Measurements from ENCODE around the gene METTL2B. TPM values are rescaled to one million over a fixed set of nuclear protein-coding genes. Genes with fewer than 3 reads are reported as not detected.

Gene METTL2B
- total RNA-seq, 1 experiment from 2014 or later: 33.8 TPM

DNA sequence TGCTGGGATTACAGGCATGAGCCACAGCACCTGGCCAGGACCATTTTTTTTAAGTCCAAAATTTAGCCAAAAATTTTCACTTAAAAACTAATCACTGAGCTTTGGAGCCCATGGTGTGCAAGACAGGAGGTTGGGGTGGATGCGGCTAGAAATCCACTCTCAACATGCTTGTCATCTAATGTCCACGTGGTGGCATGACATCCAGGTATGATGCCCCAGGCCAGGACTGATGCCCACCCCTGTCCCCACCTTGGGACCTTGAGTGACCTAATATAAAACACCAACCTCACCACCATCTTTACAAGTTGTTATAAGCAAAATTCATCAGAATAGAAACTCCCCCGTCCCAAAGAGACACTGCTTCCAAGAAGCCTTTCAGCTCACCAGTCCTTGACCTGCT, 46.3 kb upstream of the METTL2B start:
- H2AFZ ChIP-seq (ENCODE audit: low read length): no peak overlapping the region
- no peaks in the 10 kb centered on the region for H3K79me2 ChIP-seq (ENCODE audit: low read length)
- no peak for DNase-seq
- TF ChIP-seq EZH2 (IDR thresholded peaks at IDR 0.05; ENCODE audit: low read length, unreplicated experiment) (no peak), EZH2phosphoT487 (IDR thresholded peaks at IDR 0.05; ENCODE audit: borderline replicate concordance, low read length) (no peak), CTCF (conservative IDR thresholded peaks at IDR 0.05; ENCODE audit: low read depth, low read length) (peak; percentile 26; the same call in 1 of the 2 replicates)
- H3F3A ChIP-seq (ENCODE audit: low read length, unreplicated experiment): no peaks in the 10 kb centered on the region
- ChIA-PET CTCF (interaction anchor here (0.6 to 1.0 kb wide), 2 partner anchors 23 to 31 kb away, joined by 3 to 6 read pairs; no protein-coding TSS in a partner anchor), POLR2A (ENCODE audit: unreplicated experiment) (no interaction called here)
- intact Hi-C loops (cut with micrococcal nuclease): no loop called here
- no peak for ATAC-seq
- no peaks in the 10 kb centered on the region for H3K9me3 ChIP-seq (ENCODE audit: low read length)
- no peak overlapping the region for H3K27ac ChIP-seq (ENCODE audit: low read length)
- no TSS peak for BruUV-seq (replicated peaks)
- peaks cover 15% of the 10 kb centered on the region; the same call in 1 of the 2 replicates for H3K4me1 ChIP-seq (ENCODE audit: insufficient read depth, low read length)
- H3K4me3 ChIP-seq (ENCODE audit: low read length): no peak overlapping the region
- H4K20me1 ChIP-seq (ENCODE audit: low read length): no peaks in the 10 kb centered on the region
- no peaks in the 10 kb centered on the region; the same call in 1 of the 2 replicates for H3K36me3 ChIP-seq (ENCODE audit: low read depth, low read length)
- no peaks in the 10 kb centered on the region for H3K9me2 ChIP-seq (replicated peaks; ENCODE audit: low read length)
- no peak overlapping the region for H3K4me2 ChIP-seq (ENCODE audit: low read length)
- no peaks in the 10 kb centered on the region for H3K27me3 ChIP-seq (ENCODE audit: low read length)
- H3K9ac ChIP-seq (ENCODE audit: low read length): no peak overlapping the region

GRCh38 chr7:128431221-128431620, 45.3 kb upstream of the METTL2B start:
- no TSS peak for BruUV-seq (replicated peaks)
- intact Hi-C loops (cut with micrococcal nuclease): no loop called here
- TF ChIP-seq CTCF (conservative IDR thresholded peaks at IDR 0.05; ENCODE audit: low read depth, low read length) (no peak), EZH2phosphoT487 (IDR thresholded peaks at IDR 0.05; ENCODE audit: borderline replicate concordance, low read length) (no peak), EZH2 (IDR thresholded peaks at IDR 0.05; ENCODE audit: low read length, unreplicated experiment) (no peak)
- H3K4me1 ChIP-seq (ENCODE audit: insufficient read depth, low read length): peaks cover 15% of the 10 kb centered on the region; the same call in 1 of the 2 replicates
- H3K4me2 ChIP-seq (ENCODE audit: low read length): no peak overlapping the region
- no peak overlapping the region for H3K27ac ChIP-seq (ENCODE audit: low read length)
- ChIA-PET CTCF (no interaction called here), POLR2A (ENCODE audit: unreplicated experiment) (no interaction called here)
- no peaks in the 10 kb centered on the region for H3F3A ChIP-seq (ENCODE audit: low read length, unreplicated experiment)
- no peak overlapping the region for H3K9ac ChIP-seq (ENCODE audit: low read length)
- no peaks in the 10 kb centered on the region for H3K27me3 ChIP-seq (ENCODE audit: low read length)
- ATAC-seq (peak; percentile 53), DNase-seq (peak; percentile 47)
- H4K20me1 ChIP-seq (ENCODE audit: low read length): no peaks in the 10 kb centered on the region
- H2AFZ ChIP-seq (ENCODE audit: low read length): no peak overlapping the region
- H3K9me2 ChIP-seq (replicated peaks; ENCODE audit: low read length): no peaks in the 10 kb centered on the region
- no peaks in the 10 kb centered on the region for H3K36me3 ChIP-seq (ENCODE audit: low read depth, low read length)
- H3K9me3 ChIP-seq (ENCODE audit: low read length): no peaks in the 10 kb centered on the region
- H3K79me2 ChIP-seq (ENCODE audit: low read length): no peaks in the 10 kb centered on the region
- H3K4me3 ChIP-seq (ENCODE audit: low read length): no peak overlapping the region

GRCh38 chr7:128431754-128432153, 44.8 kb upstream of the METTL2B start:
- H3K27ac ChIP-seq (ENCODE audit: low read length): no peak overlapping the region
- DNase-seq (no peak), ATAC-seq (no peak)
- no peaks in the 10 kb centered on the region for H3K9me2 ChIP-seq (replicated peaks; ENCODE audit: low read length)
- no peaks in the 10 kb centered on the region for H3K79me2 ChIP-seq (ENCODE audit: low read length)
- no peak overlapping the region for H3K9ac ChIP-seq (ENCODE audit: low read length)
- no peak overlapping the region for H3K4me3 ChIP-seq (ENCODE audit: low read length)
- BruUV-seq (replicated peaks): no TSS peak
- no peaks in the 10 kb centered on the region for H3F3A ChIP-seq (ENCODE audit: low read length, unreplicated experiment)
- H2AFZ ChIP-seq (ENCODE audit: low read length): no peak overlapping the region
- intact Hi-C loops (cut with micrococcal nuclease): no loop called here
- no peak overlapping the region for H3K4me2 ChIP-seq (ENCODE audit: low read length)
- H3K36me3 ChIP-seq (ENCODE audit: low read depth, low read length): no peaks in the 10 kb centered on the region
- H4K20me1 ChIP-seq (ENCODE audit: low read length): no peaks in the 10 kb centered on the region
- no peaks in the 10 kb centered on the region for H3K27me3 ChIP-seq (ENCODE audit: low read length)
- ChIA-PET CTCF (interaction anchor here (1.1 kb wide), 1 partner anchor 28 kb away, joined by 3 read pairs; no protein-coding TSS in a partner anchor), POLR2A (ENCODE audit: unreplicated experiment) (no interaction called here)
- no peaks in the 10 kb centered on the region for H3K9me3 ChIP-seq (ENCODE audit: low read length)
- TF ChIP-seq EZH2 (IDR thresholded peaks at IDR 0.05; ENCODE audit: low read length, unreplicated experiment) (no peak), CTCF (conservative IDR thresholded peaks at IDR 0.05; ENCODE audit: low read depth, low read length) (no peak), EZH2phosphoT487 (IDR thresholded peaks at IDR 0.05; ENCODE audit: borderline replicate concordance, low read length) (no peak)
- H3K4me1 ChIP-seq (ENCODE audit: insufficient read depth, low read length): peaks cover 15% of the 10 kb centered on the region; the same call in 1 of the 2 replicates

Measured in PC-3 (cell line).